Suprapubic skin (tissue), 4 donors: ENCODE data around the gene UBE2D2. TPM values are rescaled to one million over a fixed set of nuclear protein-coding genes. Genes with fewer than 3 reads are reported as not detected.
"Not testable (repeated sequence)": the region's sequence is repeated elsewhere in the genome, so short reads cannot be mapped to it uniquely, and the experiment has no call there.

Experiments used
- DNase-seq, 2 donors: peaks; one replicate each; pipeline ENCODE4 v3.0.0-alpha.2; 2019; ENCODE audit warnings: low spot score in 2 of 2
- H3K27ac ChIP-seq: fragments of 200-600 bp; sonication (generic); one replicate; pipeline ENCODE4 v1.5.1; 2019
- H3K27me3 ChIP-seq: fragments of 200-600 bp; sonication (generic); one replicate; pipeline ENCODE4 v1.5.1; 2019
- H3K36me3 ChIP-seq: fragments of 200-600 bp; sonication (generic); one replicate; pipeline ENCODE4 v1.5.1; 2019
- H3K4me1 ChIP-seq: fragments of 200-600 bp; sonication (generic); one replicate; pipeline ENCODE4 v1.5.1; 2019
- H3K4me3 ChIP-seq: fragments of 200-600 bp; sonication (generic); one replicate; pipeline ENCODE4 v1.5.1; 2019; ENCODE audit warnings: mild to moderate bottlenecking
- H3K9me3 ChIP-seq: fragments of 200-600 bp; sonication (generic); one replicate; pipeline ENCODE4 v1.5.1; 2019
- EP300 ChIP-seq: sonication (generic); formaldehyde crosslinking; IDR thresholded peaks from one replicate; pipeline ENCODE4 v1.6.1; 2017; ENCODE audit warnings: antibody characterized with exemption
- POLR2A ChIP-seq, 2 donors: fragments of 450-650 bp; IDR thresholded peaks; one replicate each; pipeline ENCODE4 v1.6.1; 2017; ENCODE audit warnings: antibody characterized with exemption in 2 of 2, mild to moderate bottlenecking in 2 of 2, moderate library complexity in 2 of 2
- POLR2AphosphoS5 ChIP-seq, 3 donors: sonication (generic); formaldehyde crosslinking; IDR thresholded peaks; one replicate each; pipeline ENCODE4 v1.6.1; 2017; ENCODE audit warnings: antibody characterized with exemption in 3 of 3
- WGBS: methylation state at CpG from one replicate; pipeline ENCODE4 v1.1.5; 2018; 5-methylcytosine and 5-hydroxymethylcytosine counted together
- total RNA-seq, 4 donors: library from RNA; depleted of rRNA; stranded (reverse); fragments of >200 nt; gene quantifications; one replicate each; pipeline ENCODE4 v1.1.0, GENCODE V29; 2016
- TF ChIP-seq, protein P1 (sequence below), 2 donors: fragments of 200-600 bp in 1 of 2; fragments of 450-650 bp in 1 of 2; sonication (generic) in 1 of 2; IDR thresholded peaks; one replicate each; pipeline ENCODE4 v1.5.1; 2016 to 2019; ENCODE audit warnings: antibody characterized with exemption in 2 of 2, mild to moderate bottlenecking in 1 of 2, moderate library complexity in 1 of 2

UBE2D2 gene
- total RNA-seq, 4 donors from 2014 or later, result 56.6 to 70.2 (median 58.0) TPM

DNA sequence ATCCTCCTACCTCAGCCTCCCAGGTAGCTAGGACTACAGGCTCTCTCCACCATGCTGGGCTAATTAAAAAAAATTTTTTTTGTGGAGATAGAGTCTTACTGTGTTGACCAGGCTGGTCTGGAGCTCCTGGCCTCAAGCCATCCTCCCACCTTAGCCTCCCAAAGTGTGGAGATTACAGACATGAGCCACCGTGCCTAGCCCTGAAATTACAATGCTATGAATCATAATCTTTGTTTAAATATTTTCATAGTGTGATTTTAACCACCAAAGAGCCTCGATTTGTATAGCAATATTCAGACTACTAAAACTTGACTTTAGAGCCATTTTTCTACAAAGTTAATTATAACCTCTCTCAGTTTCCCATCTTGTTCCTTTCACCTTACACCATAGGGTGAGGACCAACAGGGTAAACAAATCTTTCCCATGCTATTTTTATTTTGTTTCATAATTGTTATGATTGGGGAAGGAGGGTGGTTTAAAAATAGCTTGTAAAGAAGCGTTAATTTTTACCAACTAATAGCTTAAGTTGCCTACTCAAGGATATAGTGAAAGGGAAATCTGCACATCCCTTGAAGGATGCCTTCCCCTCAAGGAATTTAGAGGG is 32.7 kb downstream of the UBE2D2 start:
- TF ChIP-seq, protein P1, sequence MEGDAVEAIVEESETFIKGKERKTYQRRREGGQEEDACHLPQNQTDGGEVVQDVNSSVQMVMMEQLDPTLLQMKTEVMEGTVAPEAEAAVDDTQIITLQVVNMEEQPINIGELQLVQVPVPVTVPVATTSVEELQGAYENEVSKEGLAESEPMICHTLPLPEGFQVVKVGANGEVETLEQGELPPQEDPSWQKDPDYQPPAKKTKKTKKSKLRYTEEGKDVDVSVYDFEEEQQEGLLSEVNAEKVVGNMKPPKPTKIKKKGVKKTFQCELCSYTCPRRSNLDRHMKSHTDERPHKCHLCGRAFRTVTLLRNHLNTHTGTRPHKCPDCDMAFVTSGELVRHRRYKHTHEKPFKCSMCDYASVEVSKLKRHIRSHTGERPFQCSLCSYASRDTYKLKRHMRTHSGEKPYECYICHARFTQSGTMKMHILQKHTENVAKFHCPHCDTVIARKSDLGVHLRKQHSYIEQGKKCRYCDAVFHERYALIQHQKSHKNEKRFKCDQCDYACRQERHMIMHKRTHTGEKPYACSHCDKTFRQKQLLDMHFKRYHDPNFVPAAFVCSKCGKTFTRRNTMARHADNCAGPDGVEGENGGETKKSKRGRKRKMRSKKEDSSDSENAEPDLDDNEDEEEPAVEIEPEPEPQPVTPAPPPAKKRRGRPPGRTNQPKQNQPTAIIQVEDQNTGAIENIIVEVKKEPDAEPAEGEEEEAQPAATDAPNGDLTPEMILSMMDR (IDR thresholded peaks at IDR 0.05), result no peak
- TF ChIP-seq POLR2A (IDR thresholded peaks at IDR 0.05) (no peak), EP300 (no peak), POLR2AphosphoS5 (IDR thresholded peaks at IDR 0.05) (no peak)
- no peak for DNase-seq
- 63% methylated on average over 3 of the region's 3 CpGs for WGBS
- H3K27ac ChIP-seq, result no peak overlapping the region
- H3K27me3 ChIP-seq, result no peaks in the 10 kb centered on the region
- no peaks in the 10 kb centered on the region for H3K4me1 ChIP-seq
- no peak overlapping the region for H3K4me3 ChIP-seq
- H3K9me3 ChIP-seq, result no peaks in the 10 kb centered on the region
- no peaks in the 10 kb centered on the region for H3K36me3 ChIP-seq

DNA sequence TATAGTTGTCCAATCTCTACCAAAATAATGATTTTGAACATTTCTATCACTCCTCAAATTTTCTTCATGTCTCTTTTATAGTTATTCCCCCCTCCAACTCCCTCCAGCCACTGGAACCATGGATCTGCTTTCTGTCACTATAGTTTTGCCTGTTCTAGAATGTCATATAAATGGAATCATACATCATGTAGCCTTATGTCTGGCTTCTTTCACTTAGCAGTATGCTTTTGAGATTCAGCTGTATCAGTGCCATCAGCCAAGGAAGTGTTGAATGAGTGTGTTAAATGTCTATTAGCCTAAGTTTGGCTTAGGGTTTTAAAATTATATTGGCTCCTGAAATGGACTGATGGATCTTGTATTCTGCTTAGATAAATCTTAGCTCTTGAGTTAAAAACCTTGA is 36.0 kb downstream of the UBE2D2 start:
- H3K4me3 ChIP-seq, result no peak overlapping the region
- H3K27ac ChIP-seq, result no peak overlapping the region
- H3K4me1 ChIP-seq, result no peaks in the 10 kb centered on the region
- H3K27me3 ChIP-seq, result no peaks in the 10 kb centered on the region
- peaks cover 22% of the 10 kb centered on the region for H3K36me3 ChIP-seq
- no peak for DNase-seq
- no peaks in the 10 kb centered on the region for H3K9me3 ChIP-seq
- TF ChIP-seq, protein P1 (IDR thresholded peaks at IDR 0.05), result no peak
- no peak for TF ChIP-seq POLR2AphosphoS5 (IDR thresholded peaks at IDR 0.05)
- TF ChIP-seq POLR2A (IDR thresholded peaks at IDR 0.05), result no peak
- TF ChIP-seq EP300, result no peak

DNA sequence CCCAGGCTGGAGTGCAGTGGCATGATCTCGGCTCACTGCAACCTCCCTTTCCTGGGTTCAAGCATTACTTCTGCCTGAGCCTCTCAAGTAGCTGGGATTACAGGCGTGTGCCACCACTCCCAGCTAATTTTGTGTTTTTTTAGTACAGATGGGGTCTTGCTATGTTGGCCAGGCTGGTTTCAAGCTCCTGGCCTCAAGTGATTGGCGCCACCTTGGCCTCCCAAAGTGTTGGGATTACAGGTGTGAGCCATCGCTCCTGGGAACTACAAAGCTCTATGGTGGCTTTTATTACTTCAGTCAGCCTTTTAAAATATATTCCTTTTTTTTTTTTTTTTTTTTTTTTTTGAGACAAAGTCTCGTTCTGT is 37.4 kb downstream of the UBE2D2 start:
- not testable (repeated sequence) for H3K9me3 ChIP-seq, DNase-seq, H3K27me3 ChIP-seq, H3K27ac ChIP-seq, H3K4me3 ChIP-seq, H3K4me1 ChIP-seq
- 93% methylated on average over 5 of the region's 5 CpGs for WGBS
- peaks cover 35% of the 10 kb centered on the region for H3K36me3 ChIP-seq

DNA sequence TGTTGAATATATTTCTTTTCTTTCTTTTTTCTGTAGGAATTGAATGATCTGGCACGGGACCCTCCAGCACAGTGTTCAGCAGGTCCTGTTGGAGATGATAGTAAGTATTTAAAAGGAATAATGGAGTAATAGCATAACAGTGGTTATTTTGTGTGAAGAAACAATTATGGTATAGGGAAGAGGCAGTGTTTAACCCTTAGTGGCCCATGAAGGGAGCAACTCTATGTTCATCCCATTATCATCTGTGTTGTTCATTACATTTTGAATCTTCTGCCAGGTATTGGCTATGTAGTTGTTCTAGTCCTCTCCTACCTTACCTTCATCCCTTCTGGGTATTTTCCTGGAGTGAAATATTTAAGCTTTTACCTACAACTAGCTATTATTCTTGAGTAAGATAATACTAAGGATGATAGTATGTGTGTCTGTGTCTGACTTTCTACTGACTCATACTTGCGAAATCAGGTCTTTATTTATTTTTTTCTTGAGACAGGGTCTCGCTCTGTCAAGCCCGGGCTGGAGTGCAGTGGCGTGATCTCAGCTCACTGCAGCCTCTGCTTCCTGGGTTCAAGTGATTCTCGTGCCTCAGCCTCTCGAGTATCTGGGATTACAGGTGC is 39.3 kb downstream of the UBE2D2 start:
- Histone ChIP-seq H3K4me1 (no peaks in the 10 kb centered on the region), H3K27ac (no peak overlapping the region), H3K36me3 (peaks cover 40% of the 10 kb centered on the region), H3K27me3 (no peaks in the 10 kb centered on the region), H3K4me3 (no peak overlapping the region), H3K9me3 (no peaks in the 10 kb centered on the region)
- WGBS, result 91% methylated on average over 7 of the region's 7 CpGs
- TF ChIP-seq POLR2A (IDR thresholded peaks at IDR 0.05) (no peak), POLR2AphosphoS5 (IDR thresholded peaks at IDR 0.05) (no peak), EP300 (no peak)
- TF ChIP-seq, protein P1 (IDR thresholded peaks at IDR 0.05), result no peak
- DNase-seq, result no peak

DNA sequence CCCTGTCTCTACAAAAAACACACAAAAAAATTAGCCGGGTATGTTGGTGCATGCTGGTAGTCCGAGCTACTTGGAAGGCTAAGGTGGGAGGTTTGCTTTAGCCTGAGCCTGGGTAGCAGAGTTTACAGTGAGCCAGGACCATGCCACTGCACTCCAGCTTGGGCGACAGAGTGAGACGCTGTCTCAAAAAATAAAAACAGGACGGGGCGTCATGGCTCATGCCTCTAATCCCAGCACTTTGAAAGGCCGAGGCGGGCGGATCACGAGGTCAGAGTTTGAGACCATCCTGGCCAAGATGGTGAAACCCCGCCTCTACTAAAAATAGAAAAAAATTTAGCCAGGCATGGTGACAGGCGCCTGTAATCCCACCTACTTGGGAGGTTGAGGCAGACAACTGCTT is 40.3 kb downstream of the UBE2D2 start:
- DNase-seq, result no peak
- Histone ChIP-seq H3K36me3 (peaks cover 40% of the 10 kb centered on the region), H3K27me3 (no peaks in the 10 kb centered on the region), H3K9me3 (no peaks in the 10 kb centered on the region), H3K4me1 (no peaks in the 10 kb centered on the region), H3K27ac (no peak overlapping the region), H3K4me3 (no peak overlapping the region)
- TF ChIP-seq POLR2AphosphoS5 (IDR thresholded peaks at IDR 0.05) (no peak), EP300 (no peak), POLR2A (IDR thresholded peaks at IDR 0.05) (no peak)
- TF ChIP-seq, protein P1 (IDR thresholded peaks at IDR 0.05), result no peak
- whole genome bisulfite sequencing, result 94% methylated on average over 12 of the region's 12 CpGs

DNA sequence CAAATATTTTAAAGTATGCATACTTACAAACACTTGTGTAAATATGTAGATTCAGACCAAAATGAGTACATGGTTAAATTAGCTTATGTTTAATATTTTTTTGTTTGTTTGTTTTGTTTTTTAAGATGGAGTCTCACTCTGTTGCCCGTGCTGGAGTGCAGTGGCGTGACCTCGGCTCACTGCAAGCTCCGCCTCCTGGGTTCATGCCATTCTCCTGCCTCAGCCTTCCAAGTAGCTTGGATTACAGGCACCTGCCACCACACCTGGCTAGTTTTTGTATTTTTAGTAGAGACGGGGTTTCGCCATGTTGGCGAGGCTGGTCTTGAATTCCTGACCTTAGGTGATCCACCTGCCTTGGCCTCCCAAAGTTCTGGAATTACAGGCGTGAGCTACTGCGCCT is 40.8 kb downstream of the UBE2D2 start:
- 82% methylated on average over 9 of the region's 9 CpGs for WGBS

More for the DNA sequence above, 40.8 kb downstream of the UBE2D2 start:
- not testable (repeated sequence) for H3K27ac ChIP-seq, DNase-seq, H3K27me3 ChIP-seq, H3K4me3 ChIP-seq, H3K9me3 ChIP-seq, H3K4me1 ChIP-seq
- H3K36me3 ChIP-seq, result peaks cover 40% of the 10 kb centered on the region
